Placental epithelial cell (primary cell): ENCODE data around the gene GLMP. TPM values are rescaled to one million over a fixed set of nuclear protein-coding genes. Genes with fewer than 3 reads are reported as not detected.

ENCODE experiments used
- total RNA-seq: library from RNA; depleted of rRNA; stranded (reverse); fragments of >200 nt; gene quantifications from 2 replicates; pipeline ENCODE4 v1.2.3, GENCODE V29; 2012

GLMP gene, protein sequence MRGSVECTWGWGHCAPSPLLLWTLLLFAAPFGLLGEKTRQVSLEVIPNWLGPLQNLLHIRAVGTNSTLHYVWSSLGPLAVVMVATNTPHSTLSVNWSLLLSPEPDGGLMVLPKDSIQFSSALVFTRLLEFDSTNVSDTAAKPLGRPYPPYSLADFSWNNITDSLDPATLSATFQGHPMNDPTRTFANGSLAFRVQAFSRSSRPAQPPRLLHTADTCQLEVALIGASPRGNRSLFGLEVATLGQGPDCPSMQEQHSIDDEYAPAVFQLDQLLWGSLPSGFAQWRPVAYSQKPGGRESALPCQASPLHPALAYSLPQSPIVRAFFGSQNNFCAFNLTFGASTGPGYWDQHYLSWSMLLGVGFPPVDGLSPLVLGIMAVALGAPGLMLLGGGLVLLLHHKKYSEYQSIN
- total RNA-seq = 75.3 and 79.3 TPM in 2 replicates

GRCh38 chr1:156295391-156295947 is at the start of gene GLMP:
Gene GLMP (minus strand): TSS chr1:156295679. CDS start chr1:156295645, 34 bp downstream.

GRCh38 chr1:156338180-156338976 is 42.9 kb upstream of the GLMP start, which contains the start of the genes CCT3 and TSACC:
Gene CCT3 (minus strand): TSS chr1:156338292. CDS start chr1:156338184, 108 bp downstream.
Gene TSACC (plus strand): TSS chr1:156338526. CDS start chr1:156339758, 1,232 bp downstream.

DNA sequence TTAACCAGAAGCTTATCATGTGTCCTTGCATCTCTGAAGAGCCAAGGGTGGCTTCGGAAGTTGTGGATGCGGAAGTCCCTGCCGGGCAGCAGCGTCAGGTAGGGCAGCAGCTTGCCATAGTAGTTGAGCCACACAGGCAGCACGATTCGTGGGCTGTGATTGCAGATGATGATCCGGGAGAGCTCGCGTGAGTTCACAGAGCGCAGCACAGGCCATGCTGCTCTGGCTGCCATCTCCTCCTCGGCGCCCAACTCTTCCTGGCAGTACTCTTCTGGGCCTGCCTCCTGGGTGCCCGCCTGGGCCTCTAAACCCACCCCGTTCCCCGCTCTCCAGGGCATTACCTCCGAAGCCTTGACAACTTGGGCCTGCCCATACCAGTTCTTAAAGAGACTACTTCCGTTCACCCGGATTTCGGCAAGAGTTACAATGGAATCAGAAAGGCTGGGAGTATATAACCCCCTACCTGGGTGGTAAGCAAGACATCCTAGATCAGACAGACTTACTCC is 3.4 kb upstream of the GLMP start, which contains the start of gene VHLL:
TSS of gene VHLL (minus strand) at position 456 of the 506 bp plus-strand sequence. CDS start at position 338, 118 bp downstream.

DNA sequence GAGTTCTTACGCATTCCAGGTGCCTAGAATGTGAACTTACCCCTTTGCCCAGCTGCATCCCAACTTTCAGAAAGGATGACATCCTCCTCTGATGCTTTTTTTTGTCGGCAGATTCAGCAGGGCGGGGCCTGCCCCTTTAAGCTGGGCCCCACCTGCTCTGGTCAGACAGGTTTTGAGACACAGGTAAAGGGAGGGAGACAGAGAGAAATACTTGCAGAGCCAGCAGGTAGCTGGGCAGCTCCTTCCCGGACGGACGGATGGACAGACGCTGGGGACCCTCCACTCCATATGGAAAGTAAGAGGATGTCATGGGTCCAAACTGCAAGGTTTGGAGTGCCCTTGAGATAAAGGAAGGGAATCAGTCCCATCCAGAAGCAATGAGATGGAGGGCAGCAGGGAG is 11.4 kb downstream of the GLMP start, which contains the start of gene TMEM79:
TSS of gene TMEM79 (plus strand) at position 214 of the 400 bp plus-strand sequence. CDS start 902 bp downstream, outside the sequence.

GRCh38 chr1:156282479-156283222 is 12.8 kb downstream of the GLMP start, which contains the start of gene SMG5:
Gene SMG5 (minus strand): TSS chr1:156282825. CDS start chr1:156282680, 145 bp downstream.

DNA sequence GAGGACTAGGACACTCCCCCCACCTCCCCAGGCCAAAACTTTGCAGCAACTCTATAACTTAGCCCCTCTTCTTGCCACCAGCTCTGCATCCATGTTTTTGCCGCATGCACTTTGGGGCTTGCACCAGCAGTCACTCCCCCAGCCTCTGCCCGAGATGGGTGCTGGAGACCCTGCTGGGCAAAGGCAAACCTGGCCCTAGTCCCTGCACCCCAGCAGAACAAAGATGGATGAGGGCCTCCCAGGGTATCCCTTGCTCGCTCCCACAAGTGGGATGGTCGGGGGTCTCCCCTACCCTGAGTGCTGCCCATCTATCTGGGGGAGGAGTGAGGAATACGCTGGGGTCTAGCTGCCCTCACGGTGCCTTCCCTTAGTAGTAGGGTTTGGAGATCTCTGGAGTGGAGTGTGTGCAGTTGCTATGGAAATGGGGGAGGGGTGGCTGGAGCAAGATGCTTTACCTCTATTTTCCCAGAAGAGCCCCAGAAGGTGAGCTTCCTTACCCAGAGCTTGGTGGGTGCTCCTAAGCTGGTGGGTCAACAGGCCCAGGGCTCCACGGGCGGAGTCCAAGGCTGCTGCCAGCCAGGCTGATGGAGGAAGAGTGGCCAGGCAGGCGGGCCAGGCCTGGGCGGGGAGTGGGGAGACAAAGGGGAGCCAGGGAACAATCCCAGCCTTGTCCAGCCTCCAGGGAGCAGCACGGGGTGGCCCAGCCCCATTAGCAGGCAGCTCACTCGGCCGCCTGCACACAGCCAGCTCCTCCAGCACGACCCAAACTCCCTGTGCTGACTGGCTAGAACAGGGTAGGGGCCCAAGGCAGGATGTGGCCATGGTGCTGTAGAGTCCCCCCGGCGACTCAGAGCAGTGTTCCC is 47.8 kb downstream of the GLMP start, which contains the start of gene PAQR6:
TSS of gene PAQR6 (minus strand) at position 597 of the 863 bp plus-strand sequence. CDS start 1,325 bp downstream, outside the sequence.

Other genes starting within 250 kb of the GLMP start
- 18.8 and 34.3 TPM in 2 replicates for gene UBQLN4, start 241.9 kb downstream of the GLMP start, total RNA-seq
- 43.8 and 72.2 TPM in 2 replicates for gene LAMTOR2, start 240.9 kb downstream of the GLMP start, total RNA-seq
- 62.4 and 69.0 TPM in 2 replicates for gene RAB25, start 234.5 kb downstream of the GLMP start, total RNA-seq
- gene MEX3A, start 213.2 kb downstream of the GLMP start, total RNA-seq = 2.9 and 4.7 TPM in 2 replicates
- gene LMNA, start 181.0 kb downstream of the GLMP start, total RNA-seq = 709 and 1,013 TPM in 2 replicates
- gene SEMA4A, start 142.1 kb downstream of the GLMP start, total RNA-seq = 7.9 and 12.6 TPM in 2 replicates
- gene SLC25A44, start 101.6 kb downstream of the GLMP start, total RNA-seq = 7.9 and 18.0 TPM in 2 replicates
- gene PMF1, start 82.7 kb downstream of the GLMP start, total RNA-seq = 56.9 and 58.9 TPM in 2 replicates
- gene BGLAP, start 53.5 kb downstream of the GLMP start, total RNA-seq = 0.54 and 1.6 TPM in 2 replicates
- 1.6 and 1.7 TPM in 2 replicates for gene PAQR6, start 47.6 kb downstream of the GLMP start, total RNA-seq
- 52.2 and 65.3 TPM in 2 replicates for gene SMG5, start 12.9 kb downstream of the GLMP start, total RNA-seq
- gene TMEM79, start 11.4 kb downstream of the GLMP start, total RNA-seq = 3.1 and 3.3 TPM in 2 replicates
- 0.87 TPM in 1 of 2 replicates, not detected in the other for gene VHLL, start 3.6 kb upstream of the GLMP start, total RNA-seq
- gene CCT3, start 42.6 kb upstream of the GLMP start, total RNA-seq = 247 and 271 TPM in 2 replicates
- not detected in 2 replicates for gene TSACC, start 42.8 kb upstream of the GLMP start, total RNA-seq
- 0.39 TPM in 1 of 2 replicates, not detected in the other for gene RHBG, start 73.5 kb upstream of the GLMP start, total RNA-seq
- gene MEF2D, start 205.1 kb upstream of the GLMP start, total RNA-seq = 15.3 and 20.8 TPM in 2 replicates